ENCODE data around the gene CAPN10.

Gene CAPN10

DNA sequence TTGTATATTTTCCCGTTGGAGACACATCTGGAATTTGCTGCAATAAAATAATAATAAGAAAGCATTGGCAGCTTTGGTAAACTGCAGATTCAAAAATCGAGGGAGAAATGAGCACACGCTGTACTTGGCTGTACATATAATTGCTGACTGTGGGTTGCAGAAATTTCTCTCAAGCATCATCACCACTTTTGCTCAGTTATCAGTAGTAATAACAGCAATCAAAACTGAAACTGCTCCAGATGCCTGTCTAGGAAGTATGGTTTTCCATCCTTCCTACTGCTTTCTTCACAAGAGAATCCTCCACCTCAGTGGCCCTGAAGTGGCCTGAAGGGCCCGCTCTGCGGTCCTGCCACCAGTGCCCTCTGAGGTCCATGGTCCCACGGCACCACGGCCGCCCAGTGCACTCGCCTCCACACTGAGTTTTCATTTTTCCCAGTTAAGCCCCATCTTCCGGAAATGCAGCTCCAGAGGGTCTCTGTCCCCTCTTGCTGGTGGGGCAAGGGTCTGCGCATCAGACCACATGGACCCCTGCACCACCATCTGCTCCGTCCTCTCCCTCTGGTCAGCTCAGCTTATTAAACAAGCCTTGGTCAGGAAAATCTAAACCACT, 22.5 kb upstream of the CAPN10 start:
- no peak for DNase-seq

DNA sequence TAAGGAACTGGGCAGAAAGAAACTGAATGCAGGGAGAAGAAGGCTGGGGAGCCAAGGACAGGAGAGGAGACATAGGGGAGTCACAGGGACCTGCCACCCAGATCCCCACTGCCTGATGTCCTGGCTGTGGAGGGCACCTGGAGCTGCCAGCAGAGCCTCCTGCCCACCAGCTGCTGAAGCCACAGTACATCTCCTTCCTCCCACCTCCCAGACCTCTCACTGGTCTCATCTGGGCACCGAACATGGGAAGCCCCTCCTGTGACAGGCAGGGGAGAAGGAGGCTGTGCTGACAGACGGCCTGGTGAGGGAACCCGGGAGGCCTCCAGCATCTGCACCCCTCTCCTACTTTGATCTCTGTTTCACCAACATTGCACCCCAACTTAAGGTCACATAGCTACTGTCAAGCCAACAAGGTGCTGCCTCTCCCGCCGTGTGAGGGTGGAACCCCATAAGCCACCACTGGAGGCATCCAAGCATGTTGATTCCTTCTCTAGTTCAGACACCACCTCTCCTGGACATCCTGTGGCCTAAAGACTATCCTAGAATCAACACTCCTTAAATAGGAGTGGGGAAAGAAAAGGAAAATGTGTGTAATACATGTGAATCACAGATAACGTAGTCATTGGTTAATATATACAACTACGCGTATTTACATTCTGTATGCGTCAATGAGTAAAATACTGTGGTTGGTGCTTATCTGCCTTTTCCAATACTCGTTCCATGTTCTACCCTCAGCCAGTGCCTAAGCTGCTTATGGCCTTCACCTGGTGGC, 21.8 kb upstream of the CAPN10 start:
- DNase-seq = peak; percentile 34

DNA sequence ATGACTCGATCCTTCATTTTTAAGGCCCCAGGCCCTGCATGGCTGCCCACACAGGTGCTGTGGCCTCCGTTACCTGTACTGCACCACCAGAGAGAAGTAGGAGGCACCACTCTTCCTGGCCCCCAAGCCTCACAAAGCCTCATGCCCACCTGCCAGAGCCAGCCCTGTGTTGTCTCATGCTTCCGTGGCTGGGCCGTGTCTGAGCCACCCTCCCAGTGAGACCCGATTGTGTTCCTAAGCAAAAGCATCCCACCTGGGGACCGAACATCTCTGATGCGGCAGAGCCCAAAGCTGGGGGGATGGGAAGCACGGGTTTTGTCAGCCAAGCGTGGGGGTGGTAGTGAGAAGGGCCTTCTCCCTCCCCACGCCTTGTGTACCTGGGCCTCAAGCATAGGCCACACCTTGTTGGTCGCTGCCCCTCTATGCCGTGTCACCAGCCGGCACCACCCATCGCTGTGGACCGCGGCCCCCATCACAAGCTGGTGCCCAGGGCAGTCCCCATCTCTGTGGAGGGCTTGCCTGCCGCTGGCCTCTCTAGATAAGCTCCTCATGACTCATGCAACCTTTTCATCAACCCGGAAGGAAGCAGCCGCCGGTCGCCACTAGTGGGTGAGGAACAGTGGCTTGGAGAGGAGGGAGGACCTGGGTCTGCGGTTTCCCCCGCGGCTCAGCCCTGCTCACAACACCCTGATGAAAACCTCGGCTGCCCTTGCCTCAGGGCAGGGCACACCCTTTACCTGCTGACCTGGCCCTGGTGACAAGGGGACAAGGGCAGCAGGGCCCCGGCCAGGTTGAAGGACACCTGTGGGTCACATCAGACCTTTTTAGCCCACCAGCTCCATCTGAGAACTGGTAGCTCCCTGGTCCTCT, 21.0 kb upstream of the CAPN10 start:
- peak; percentile 98 for DNase-seq

GRCh38 chr2:240566203-240567136, 20.1 kb upstream of the CAPN10 start:
- DNase-seq = peak; percentile 93

GRCh38 chr2:240567137-240567871, 19.2 kb upstream of the CAPN10 start:
- peak; percentile 47 for DNase-seq

GRCh38 chr2:240567872-240568677, 18.5 kb upstream of the CAPN10 start, which contains the start of gene RNPEPL1:
TSS of gene RNPEPL1 (plus strand) at chr2:240568484. CDS start at chr2:240568587, 103 bp downstream.
- DNase-seq = peak; percentile 55

DNA sequence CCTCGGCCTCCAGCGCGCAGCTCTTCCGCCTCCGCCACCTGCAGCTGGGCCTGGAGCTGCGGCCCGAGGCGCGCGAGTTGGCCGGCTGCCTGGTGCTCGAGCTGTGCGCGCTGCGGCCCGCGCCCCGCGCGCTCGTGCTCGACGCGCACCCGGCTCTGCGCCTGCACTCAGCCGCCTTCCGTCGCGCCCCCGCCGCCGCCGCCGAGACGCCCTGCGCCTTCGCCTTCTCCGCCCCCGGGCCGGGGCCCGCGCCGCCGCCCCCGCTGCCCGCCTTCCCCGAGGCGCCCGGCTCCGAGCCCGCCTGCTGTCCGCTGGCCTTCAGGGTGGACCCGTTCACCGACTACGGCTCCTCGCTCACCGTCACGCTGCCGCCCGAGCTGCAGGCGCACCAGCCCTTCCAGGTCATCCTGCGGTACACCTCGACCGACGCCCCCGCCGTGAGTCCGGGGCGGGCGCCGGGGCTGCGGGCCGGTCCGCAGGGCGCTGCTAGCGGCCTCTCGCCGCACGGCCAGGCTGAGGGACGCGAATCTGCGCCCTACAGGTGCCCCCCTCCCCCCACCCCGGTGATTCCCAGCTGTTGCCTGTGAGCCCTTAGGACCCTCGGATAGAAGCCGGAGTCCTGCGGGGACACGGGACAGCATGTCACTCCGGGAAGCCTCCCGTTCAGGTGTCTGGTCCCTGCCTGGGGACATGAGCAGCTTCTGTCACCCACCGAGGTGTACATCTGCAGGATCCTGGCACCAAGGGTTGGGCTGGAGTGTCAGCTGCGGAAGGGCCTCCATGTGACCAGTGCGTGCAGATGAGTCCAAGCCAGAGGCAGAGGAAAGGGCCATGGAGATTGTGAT, 17.6 kb upstream of the CAPN10 start:
- peak; percentile 48 for DNase-seq

GRCh38 chr2:240569523-240569997, 17.0 kb upstream of the CAPN10 start:
- no peak for DNase-seq

- no peak for DNase-seq
These were observed 16.5 kb upstream of the CAPN10 start for GRCh38 chr2:240569998-240570530.

GRCh38 chr2:240570531-240571313, 15.8 kb upstream of the CAPN10 start:
- no peak for DNase-seq

DNA sequence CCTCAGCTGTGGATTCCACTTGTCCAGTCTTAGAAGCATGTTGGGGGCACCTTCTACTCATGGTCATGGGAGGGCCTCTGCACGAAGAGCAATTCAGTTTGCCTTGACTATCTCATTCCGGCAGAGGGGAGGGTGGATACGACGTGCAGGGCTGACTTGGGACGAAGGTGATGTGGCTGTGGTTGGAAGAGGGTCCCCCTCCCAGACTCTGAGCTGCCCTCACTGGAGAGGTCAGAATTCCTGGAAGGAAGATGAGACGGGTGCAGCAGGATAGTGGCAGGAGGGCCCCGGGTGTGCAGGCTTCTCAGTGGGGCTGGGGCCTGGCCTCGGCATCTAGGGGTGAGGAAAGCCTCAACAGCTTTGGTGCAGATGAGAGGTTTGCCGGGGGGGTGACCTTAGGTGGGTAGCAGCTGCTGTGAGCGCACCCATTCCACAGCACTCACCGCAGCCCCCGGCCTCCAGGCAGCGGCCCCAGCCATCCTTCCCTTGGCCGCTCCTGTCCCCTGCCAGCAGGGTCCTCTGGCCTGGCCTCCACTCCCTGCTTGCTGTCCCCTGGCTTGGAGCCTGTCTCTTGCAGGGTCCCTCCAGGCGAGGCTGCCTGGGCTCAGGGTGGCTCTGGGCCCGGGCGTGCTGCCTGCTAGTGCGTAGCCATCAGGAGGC, 15.1 kb upstream of the CAPN10 start:
- no peak for DNase-seq

DNA sequence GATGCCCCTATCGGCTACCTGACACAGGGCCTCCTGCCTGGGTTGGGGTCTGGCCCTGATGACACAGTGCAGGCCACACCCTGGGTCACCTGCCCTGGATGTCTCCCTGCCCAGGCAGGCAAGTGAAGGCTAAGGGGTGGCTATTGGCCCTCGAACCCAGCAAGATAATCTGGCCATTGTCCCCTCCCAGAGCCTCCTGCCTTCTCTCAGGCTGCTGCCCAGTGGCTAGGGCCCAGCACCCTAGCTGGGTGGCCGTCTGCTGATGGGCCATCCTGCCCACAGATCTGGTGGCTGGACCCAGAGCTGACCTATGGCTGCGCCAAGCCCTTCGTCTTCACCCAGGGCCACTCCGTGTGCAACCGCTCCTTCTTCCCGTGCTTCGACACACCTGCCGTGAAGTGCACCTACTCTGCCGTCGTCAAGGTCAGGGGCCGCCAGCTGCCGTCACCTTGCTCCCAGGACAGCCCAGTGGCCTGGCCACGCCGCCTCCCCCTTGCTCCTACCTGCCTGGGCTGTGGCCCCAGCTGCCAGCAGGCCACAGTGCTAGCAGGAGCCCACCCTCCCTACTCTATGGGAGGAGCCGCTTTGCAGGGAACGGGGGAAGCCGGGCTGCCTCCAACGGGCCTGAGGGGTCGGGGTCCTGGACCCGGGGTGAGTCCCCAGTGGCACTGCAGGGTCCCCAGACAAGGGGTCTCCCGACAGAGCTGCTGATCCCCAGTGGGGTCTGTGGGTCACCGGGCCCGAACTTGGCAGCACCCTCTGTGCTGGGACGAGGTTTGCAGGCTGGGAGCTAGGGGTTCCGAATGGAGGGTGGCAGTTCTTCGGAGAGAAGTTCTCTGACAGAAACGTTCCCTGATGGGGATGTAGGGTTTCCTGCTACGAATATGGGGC, 14.1 kb upstream of the CAPN10 start:
- DNase-seq = no peak

DNA sequence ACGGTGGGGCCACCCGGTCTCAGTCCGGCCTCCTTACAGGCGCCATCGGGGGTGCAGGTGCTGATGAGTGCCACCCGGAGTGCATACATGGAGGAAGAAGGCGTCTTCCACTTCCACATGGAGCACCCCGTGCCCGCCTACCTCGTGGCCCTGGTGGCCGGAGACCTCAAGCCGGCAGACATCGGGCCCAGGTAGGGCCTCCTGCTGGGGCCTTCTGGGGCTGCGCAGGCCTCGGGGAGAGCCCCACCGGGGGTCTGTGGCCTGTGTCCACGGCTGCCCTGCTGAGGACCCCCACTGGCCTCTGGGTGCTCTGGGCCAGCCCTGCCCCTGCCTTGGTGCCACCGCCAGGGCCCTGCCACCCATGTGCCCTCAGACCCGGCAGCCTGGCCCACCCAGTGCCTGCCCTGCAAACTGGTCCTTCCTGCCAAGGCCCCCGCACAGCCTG, 13.4 kb upstream of the CAPN10 start:
- no peak for DNase-seq

- no peak for DNase-seq
These were observed 12.8 kb upstream of the CAPN10 start for GRCh38 chr2:240573516-240574385.

- DNase-seq = no peak
These were observed 12.0 kb upstream of the CAPN10 start for GRCh38 chr2:240574386-240575100.

All from CD4-positive, alpha-beta T cell treated with Interleukin-4 for 4 hours (primary cell).